Endometrial microvascular endothelial cells (primary cell): Measurements from ENCODE around the gene CGNL1. TPM values are rescaled to one million over a fixed set of nuclear protein-coding genes. Genes with fewer than 3 reads are reported as not detected.

ENCODE experiments used
- in situ Hi-C: cut with HindIII; loops from 2 replicates; pipeline ENCODE4 v1.10.0; 2017; ENCODE audit warnings: low sequenced_read_pairs, low pct_unique_long_range_greater_than_20kb; ENCODE audit errors: inconsistent ontology term
- total RNA-seq: library from RNA; depleted of rRNA; stranded (reverse); fragments of >200 nt; gene quantifications from one replicate; pipeline ENCODE4 v1.2.3, GENCODE V29; 2015; ENCODE audit errors: inconsistent ontology term

Gene CGNL1
- total RNA-seq, 1 donor from 2014 or later = 3.3 TPM

DNA sequence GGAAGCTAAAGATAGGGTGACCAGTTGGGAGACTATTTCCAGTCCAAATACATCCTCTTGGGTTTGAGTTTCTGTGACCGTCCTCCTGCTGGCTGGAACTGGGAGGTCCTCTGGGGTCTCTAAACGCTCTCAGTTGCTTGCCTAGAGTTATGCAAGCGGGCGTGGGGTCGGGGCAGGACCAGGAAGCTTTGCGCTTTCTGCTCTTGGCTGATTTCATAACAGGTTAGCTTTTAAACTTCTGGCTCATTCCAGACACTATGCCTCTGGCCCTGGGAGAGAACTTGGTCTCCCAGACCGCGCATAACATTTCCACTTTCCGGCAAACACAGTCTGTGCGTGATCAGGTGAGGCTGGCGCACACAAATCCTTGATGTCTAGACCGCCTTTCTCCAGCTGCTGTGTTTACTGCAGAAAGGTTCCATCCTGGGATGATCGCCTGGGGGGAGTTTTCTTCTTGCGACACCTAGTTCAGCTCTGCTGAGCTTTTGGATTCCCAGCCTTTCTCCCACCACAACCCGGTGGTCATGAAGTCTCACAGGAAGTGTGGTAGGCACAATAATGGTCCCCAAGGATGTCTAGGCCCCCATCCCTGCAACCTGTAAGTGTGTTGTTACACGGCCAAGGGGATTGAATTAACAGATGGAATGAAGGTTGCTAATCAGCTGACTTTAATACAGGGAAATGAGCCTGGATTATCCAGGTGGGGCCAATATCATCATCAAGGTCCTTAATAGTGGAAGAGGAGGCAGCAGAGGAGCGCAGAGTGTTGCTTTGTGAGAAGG, 23.6 kb upstream of the CGNL1 start:
- in situ Hi-C loops = no loop called here

DNA sequence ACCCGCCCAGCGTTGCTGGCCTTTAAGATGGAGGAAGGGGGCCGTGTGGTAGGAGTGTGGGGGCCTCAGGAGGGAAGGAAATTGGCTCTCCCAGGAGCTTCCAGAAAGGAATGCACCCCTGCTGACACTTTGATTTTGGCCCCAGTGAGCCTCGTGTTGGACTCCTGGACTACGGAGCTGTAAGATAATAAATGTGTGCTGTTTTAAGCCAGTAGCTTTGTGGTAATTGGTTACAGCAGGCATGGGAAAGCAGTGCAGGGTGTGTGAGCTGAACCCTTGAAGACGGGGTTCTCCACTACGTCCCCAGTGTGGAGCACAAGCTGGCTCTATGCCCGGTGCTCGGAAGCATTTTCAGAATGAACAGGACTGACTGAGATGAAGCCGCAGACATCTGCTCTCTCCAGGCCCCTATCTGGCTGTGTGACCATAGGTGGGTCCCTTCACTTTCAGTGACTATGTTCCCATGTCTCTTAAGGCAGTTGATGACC, 22.9 kb upstream of the CGNL1 start:
- in situ Hi-C loops = no loop called here

DNA sequence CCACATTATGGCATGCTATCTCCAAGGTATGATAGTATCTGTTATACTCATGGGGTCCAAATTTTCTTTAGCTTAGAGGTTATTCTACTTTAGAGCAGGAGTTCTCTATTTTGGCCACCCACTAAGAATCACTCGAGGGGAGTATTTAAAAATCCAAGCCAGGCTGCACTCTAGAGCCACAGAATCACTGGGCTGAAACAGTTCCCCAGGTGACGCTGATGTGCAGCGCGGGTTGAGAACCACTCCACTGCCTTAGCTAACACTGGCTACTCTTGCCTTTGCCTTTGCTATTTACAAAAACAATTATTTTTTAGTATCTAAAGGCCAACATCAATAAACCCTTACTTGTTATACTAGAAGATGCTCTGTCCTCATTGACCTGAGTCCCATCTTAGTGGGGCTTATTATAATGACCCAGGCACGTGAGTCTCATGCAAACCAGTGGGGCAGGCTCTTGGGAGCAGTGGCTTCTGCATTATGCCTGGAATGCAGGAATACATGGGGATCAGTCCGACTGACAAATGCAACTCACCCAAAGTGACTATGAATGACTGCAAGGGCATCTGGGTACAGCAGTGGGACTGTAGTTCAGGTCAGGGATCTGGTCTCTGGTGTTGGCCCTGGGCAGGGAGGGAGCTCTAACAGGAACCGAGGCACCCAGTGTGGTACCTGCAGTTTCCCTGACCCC, 21.7 kb upstream of the CGNL1 start:
- in situ Hi-C loops = no loop called here

DNA sequence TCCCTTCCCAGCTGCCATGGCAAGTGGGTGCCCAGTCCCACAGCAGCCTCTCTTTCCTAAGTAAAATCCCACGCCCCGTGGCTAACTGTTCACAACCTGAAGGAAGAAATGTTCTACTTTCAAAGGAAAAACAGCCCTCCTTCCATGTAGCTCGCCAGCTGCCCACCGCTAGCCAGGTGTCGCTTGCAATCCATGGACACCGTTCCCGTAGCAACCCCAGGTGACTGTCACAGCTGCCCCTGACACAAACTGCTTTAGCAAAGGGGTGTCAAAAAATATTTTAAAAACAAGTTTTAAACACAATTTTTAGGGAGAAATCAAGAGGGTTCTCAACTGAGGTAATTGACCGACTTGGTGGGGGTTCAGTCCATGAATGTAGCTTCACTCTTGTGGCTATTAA, 21.0 kb upstream of the CGNL1 start:
- in situ Hi-C loops = no loop called here

DNA sequence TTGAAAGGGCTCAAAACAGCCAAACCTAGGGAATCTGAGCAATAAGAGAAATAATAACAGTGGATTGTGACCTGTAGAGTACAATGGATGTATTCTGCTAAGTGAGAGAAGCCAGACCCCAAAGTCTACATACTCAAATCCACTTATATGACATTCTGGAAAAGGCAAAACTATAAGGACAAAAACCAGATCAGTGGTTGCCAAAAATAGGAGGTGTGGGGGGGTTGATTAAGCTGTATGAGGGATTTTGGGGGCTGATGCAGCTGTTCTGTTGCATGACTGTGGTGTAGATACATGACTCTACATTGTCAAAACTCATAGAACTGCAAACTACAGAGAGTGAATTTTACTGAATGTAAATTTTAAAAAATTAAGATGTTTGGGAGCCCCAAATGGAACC, 20.1 kb upstream of the CGNL1 start:
- in situ Hi-C loops = no loop called here

DNA sequence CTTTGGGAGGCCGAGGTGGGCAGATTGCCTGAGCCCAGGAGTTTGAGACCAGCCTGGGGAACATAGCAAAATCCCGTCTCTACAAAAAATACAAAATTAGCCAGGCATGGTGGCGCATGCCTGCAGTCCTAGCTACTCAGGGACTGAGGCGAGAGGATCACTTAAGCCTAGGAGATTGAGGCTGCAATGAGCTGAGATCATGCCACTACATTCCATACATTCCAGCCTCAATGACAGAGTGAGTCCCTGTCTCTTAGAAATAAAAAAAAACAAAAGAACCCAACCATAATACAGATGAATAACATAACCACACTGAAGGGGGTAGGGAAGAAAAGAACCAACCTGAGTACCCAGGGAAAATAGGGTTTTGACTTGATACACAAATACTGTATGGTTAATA, 19.7 kb upstream of the CGNL1 start:
- in situ Hi-C loops = no loop called here

DNA sequence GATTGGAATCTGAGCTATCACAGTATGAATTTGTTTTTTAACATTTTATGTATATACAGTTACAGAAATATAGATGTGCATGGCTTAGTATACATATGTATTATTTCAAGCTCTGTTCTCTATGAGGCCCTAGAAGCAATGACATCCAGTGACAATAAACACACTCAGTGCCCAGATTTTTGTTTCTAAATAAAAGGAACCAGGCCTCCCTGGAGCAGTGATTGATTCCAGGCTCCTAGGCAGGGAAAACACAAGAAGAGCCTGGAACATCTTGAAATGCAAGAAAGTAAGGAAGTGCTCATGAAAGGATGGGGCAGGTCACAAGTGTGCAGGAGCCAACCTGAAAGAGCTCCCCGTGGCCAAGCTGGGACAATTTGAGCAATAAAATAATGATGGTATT, 18.5 kb upstream of the CGNL1 start:
- in situ Hi-C loops = no loop called here

DNA sequence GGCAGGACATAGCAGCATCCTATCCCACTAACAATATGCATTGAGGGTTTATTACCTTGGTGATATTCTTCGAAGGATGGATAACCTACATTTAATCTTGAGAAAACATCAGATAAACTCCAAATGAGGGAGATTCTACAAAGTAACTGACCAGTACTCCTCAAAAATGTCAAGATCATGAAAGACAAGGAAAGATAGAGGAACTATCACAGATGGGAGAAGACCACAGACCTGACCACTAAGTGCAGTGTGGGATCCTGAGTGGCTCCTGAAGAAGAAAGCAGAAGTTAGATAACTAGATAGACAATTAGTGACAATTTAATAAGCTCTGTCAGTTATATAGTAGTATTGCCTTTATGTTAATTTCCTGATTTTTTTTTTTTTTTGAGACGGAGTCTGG, 17.7 kb upstream of the CGNL1 start:
- in situ Hi-C loops = no loop called here

DNA sequence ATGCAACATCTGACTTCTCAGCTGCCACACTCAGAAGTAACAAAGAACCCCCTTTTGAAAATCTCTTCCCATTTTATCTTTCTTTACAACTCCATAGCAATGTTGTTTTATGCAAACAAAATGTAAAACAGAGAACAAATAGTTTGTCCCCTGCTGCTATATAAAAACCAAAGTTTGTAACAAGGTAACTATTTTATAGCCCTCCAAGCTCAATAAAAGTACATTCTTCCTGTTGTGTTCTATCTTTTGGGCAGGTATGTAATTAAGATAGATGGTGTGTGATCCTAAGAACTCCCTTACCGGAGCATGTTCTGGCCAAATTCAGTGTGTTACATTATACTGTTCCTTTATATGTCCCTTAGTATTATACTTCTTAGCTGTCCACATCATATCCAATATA, 12.6 kb upstream of the CGNL1 start:
- in situ Hi-C loops = no loop called here

DNA sequence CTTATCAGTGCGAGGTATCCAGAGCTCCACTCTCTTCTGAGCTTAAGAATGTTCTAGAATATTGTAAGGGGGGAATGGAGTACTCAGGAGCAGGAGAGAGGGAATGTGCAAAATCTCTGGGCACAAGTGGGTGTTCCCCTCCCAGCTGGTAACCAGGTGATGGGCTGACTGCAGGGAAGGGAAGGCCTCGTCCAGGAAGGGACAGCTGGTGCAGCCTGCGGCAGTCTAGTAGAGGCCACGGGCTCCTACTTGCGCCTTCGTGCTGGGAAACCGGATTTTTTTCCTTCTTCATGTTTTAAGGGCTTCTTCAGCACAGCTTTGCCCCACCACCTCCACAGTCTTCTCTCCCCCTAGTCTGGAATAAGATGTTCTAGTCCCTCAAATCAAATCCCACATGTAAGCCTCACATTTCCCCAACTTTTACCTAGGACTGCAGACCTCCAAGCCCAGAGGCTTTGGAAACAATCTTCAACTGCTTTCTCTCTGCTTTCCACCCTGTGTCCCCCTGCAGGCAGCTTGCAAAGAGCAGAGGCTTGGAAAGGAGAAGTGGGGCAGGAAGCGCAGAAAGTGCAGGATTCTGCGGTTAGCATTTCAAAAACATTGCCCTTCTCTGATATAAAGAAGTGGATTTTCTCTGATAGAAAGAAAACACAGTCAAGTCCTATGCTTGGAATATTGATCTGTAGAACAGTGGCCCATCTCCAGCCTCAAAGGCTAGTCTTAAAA, 11.9 kb upstream of the CGNL1 start:
- in situ Hi-C loops = no loop called here

DNA sequence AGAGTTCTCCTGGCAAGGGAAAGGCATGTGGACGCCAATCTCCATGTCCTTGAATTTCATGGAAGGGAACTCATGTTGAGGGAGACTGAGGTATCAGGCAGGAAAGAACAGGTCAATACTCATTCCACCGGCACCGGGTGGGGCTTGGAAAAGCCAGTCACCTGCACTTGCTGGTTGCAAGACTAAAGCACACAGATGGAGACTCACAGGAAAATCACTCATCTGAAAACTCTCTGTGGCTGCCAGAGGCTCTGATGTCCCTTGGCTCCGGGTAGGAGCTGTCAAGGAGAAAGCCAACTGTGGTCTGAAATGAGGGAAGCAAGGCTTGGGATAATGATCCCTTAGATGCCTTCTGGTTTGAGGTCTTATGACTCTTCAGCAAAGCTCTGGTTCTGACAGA, 8.7 kb upstream of the CGNL1 start:
- in situ Hi-C loops = no loop called here

DNA sequence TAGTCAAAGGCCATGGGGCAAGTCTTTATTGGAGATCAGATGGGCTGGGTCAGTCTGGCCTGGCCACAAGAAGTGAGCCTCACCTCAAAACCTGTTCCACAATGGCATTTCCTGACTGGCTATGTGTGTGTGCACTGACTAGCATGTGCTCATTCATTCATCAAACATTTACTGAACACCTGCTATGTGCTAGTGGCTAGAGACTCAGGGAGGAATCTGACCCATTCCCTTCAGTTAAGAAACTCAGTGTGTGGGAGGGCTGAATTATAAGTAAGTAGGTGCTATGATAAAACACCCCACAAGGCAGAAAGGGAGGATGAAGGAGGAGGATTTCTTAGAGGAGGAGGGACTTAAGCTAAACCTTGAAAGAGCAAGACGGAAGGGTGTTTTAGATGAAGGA, 5.4 kb upstream of the CGNL1 start:
- in situ Hi-C loops = no loop called here

DNA sequence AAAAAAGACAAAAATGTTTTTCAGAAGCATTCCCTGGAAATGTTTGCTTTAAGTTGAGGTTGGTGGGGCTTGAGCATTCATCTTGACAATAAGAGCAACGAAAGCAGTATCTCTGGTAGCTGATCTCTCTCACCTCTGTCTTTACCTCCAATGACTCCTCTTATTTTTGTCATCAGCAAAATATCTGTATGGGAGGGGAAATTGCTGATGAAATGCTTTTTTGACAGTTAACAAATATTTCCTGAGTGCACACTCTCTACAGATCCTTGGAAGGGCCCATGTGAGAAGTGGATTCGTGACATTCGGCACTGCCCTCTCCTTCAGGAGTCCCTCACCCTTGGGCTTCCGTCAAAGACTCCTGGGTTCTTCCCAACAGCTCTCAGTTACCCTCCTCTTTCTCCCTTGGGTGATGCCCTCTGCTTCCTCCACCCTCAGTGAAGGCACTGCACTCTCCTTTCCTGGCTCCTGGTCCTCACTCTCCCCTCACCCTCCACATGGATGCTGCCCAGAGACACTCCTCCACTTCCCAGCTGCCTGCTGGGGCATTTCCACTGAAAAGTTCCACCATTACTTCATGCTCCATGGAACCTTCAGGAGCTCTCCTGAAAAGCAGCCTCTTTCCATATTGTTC, 2.9 kb upstream of the CGNL1 start:
- in situ Hi-C loops = no loop called here

DNA sequence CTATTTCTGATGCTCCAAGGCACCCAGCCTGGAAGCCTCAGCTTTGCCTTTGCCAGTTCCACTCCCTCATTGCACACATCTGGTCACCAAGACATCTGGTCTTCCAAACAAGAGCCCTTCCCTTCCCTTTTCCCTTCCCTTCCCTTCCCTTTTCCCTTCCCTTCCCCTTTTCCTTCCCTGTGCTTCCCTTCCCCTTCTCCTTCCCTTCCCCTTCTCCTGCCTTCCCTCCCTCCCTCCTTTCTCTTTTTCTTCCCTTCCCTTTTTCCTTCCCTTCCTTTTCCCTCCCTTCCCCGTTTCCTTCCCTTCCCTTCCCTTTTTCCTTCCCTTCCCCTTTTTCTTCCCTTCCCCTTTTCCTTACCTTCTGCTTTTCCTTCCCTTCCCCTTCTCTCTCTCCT, 2.4 kb upstream of the CGNL1 start:
- in situ Hi-C loops = no loop called here

DNA sequence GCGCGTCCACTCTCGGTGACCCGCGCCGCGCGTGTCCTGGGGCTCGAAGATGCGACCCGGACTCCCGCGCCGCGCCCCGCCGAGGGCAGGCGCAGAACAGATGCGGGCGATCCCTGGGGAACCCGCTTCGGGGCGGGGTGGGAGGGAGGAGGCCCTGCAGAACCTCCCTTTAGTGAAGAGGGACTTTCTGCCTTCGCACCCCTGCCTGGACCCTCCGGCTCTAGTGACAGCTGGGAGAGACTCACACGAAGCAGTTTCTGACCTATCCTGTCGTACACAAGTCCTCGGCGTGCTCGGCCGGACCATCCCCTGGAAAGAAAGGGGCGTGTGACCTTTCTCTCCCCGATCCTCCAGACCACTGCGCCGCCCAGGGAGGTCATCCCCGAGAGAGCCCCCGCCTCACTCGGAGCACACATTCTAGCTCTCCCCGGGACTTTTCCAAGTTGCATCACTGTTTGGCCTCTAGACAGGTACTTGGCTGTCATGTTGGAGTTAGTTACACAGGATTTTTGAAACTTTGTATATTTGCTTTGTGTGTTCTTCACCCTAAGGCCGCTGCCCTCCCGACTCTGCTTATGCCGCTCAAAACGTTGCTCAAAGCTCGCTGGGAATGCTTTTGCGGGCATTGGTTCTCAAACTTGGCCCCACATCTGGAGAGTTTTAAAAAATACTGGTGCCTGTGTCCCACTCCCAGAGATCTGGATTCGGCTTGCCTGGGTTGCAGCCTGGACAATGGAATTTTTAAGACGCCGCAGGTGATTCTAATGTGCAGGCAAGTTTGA, 582 bp downstream of the CGNL1 start:
- in situ Hi-C loops = no loop called here

DNA sequence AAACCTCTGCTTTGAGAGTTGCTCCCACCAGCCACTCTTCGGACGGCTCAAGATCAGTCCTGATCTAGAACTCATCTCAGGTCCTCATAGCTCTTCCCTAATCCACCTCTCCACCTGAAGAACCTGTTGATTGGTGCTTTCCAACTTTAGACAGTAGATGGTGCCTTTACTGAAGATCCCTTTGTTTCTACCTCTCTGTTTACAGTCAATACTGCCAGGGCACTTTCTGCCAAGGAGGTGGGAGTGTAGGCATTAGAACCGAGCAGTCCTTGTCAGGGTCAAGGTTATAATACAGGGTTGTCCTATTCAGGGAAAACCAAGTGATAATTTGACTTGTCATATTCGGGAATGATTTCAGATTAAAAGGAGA, 1.2 kb downstream of the CGNL1 start:
- in situ Hi-C loops = no loop called here

DNA sequence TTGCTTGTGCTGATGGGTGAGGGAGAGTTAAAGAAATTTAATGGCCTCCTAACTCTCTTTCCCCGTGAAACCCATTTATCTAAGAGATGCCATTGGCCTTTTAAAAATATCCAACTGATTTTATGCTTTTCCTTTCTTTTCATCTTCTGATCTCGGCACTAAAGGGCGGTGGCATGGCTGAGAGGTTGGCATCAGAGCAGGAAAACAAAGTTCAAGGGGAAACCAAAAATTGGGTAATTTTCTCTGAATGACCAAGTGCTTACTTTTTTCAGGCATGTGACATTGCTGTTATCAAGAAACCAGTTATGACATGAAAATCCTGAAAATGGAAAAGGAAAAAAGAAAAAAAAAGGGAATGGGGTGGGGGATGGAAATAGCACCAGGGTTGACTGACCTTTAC, 3.2 kb downstream of the CGNL1 start:
- in situ Hi-C loops = no loop called here

DNA sequence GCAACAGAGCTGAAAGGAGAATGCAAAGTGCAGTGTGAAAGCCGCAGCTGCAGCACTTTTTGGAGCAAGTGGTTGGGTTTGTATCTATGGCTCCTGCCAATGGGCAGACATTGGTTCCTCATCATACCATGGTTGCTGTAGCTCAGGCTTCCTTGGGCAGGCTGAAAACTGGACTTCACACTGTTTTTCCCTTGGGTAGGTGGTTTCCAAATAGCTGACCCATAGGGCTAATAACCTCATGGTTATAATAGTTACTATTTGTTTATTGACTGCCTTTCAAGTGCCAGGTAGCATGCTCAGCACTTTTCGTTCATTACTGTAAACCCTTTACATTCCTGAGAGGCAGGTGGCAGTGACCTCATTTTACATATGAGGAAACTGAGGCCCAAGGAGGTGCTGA, 4.5 kb downstream of the CGNL1 start:
- in situ Hi-C loops = loop anchor here (5.0 kb wide), 1 partner anchor 111 kb away; no protein-coding TSS in a partner anchor

DNA sequence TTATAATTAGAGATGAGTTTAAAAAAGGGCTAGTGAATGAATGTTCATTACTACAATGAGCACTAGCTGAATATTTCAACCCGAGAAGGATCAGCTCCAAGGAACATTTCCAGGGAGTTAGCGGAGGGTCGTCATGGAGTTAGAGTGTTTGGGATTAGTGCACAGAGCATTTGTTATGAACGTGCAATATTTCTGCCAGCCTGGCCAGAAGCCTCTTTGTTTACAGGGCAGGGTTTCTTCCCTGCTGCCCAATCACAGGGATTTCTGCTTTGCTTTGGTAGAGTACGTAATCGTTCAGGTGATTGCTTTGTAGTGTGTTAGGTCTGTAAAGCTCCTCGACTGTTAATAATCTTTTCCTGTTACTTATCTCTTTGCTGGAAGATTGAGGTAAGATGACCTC, 5.9 kb downstream of the CGNL1 start:
- in situ Hi-C loops = loop anchor here (5.0 kb wide), 1 partner anchor 110 kb away; no protein-coding TSS in a partner anchor
